Fibroblast of skin of right quadriceps (primary cell): ENCODE measurements around the gene ADAMTS17.

Experiments used
- DNase-seq: peaks from one replicate; pipeline ENCODE4 v3.0.0-alpha.2; 2013

ADAMTS17 gene

GRCh38 chr15:100266166-100266565 lies 75.6 kb downstream of the ADAMTS17 start:
- no peak for DNase-seq

- DNase-seq, result no peak
Observed at GRCh38 chr15:100265641-100266035, 76.1 kb downstream of the ADAMTS17 start.

GRCh38 chr15:100264994-100265640 lies 76.7 kb downstream of the ADAMTS17 start:
- DNase-seq, result no peak

- DNase-seq, result no peak
Observed at GRCh38 chr15:100263721-100264455, 77.9 kb downstream of the ADAMTS17 start.

- DNase-seq, result no peak
Observed at GRCh38 chr15:100263031-100263430, 78.7 kb downstream of the ADAMTS17 start.

DNA sequence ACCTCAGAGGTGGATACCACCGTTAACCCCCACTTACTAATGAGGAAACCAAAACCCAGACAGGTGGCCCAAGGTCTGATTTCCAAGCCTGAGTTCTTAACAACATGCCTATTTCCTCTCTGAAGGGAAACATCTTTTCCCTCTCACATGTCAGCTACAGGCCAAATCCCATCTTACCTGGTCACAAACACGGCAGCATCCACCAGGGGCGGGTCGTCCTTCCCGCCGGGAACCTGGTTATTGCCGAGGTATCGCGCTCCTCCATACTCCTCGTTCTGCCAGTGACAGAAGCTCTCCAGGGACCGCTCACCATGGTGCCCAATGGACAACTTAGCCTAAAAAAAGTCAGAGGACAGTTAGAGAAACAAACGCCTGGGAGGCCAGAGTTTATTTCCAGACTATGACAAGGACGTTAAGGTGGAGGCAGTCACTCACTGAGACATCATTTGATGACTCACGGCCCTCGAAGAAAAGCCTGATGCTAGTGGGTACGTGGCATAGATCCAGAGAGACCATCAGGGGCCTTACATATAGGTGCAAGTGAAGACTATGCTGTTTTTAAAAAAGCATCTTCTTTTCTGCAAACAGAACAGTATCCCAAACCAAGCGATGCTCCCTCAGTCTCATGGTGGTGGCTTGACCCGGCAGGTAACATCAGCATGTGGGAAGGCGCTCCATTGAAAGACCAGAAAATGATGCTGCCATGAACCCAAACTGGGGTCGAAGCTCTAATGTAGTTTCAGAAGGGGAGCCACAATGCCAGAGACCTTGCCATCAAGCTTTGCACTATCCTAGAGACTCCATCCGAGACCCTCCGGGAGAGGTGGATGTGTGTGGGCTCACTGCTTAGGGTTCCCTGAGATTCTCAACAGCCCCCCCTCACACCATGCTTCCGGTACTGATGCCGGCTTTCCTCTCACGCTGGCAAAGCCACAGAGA lies 80.2 kb downstream of the ADAMTS17 start:
- no peak for DNase-seq

DNA sequence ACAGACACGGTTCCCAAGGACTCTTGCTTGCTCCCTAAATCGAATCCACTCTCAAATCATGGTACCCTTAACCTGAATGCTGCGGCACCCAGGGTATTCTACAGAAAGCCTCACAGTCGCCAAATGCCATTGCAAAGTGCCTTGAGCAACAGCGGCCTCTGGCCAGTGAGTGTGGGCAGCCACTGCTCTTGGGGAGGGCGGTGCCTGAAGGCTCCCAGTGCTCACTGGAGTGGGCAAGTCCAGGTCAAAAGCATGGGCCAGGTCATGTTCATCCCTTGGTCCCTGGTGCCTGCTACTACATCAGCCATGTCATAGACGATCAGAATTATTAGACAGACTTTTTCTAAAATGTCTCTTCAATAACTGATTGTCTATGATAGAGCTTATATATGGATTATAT lies 82.5 kb downstream of the ADAMTS17 start:
- DNase-seq, result no peak

GRCh38 chr15:100256970-100257650 lies 84.7 kb downstream of the ADAMTS17 start:
- DNase-seq, result no peak

GRCh38 chr15:100256101-100256969 lies 85.4 kb downstream of the ADAMTS17 start:
- no peak for DNase-seq

GRCh38 chr15:100255644-100256043 lies 86.1 kb downstream of the ADAMTS17 start:
- no peak for DNase-seq

DNA sequence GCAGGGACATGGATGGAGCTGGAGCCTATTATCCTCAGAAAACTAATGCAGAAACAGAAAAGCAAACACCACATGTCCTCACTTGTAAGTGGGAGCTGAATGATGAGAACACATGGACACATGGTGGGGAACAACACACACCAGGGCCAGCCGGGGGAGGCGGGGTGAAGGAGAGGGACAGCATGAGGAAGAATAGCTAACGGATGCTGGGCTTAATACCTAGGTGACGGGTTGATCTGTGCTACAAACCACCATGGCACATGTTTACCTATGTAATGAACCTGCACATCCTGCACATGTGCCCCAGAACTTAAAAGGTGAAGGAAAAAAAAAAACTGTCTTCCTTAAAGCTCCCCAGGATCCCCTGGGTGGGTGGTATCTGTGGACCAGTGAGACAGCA lies 87.1 kb downstream of the ADAMTS17 start:
- DNase-seq, result no peak

DNA sequence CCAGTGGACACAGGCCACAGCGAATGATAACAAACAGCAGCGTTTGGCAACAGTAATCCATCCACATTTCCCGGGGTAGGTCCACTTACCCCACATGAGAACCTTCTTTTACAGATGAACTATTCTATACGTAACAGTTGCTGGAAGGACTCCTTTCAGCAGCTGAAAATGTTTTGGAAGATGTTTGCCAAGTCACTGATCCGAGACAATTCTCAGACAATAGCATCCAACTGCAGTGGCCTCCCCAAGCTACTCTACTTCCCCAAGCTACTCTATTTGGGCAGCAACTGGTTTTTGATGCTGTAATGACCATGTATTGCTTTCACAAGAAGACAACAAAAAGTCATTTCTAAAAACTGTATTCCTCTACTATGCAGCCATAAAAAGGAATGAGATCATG lies 87.5 kb downstream of the ADAMTS17 start:
- DNase-seq, result no peak

- DNase-seq, result no peak
Observed at GRCh38 chr15:100253640-100254039, 88.1 kb downstream of the ADAMTS17 start.

DNA sequence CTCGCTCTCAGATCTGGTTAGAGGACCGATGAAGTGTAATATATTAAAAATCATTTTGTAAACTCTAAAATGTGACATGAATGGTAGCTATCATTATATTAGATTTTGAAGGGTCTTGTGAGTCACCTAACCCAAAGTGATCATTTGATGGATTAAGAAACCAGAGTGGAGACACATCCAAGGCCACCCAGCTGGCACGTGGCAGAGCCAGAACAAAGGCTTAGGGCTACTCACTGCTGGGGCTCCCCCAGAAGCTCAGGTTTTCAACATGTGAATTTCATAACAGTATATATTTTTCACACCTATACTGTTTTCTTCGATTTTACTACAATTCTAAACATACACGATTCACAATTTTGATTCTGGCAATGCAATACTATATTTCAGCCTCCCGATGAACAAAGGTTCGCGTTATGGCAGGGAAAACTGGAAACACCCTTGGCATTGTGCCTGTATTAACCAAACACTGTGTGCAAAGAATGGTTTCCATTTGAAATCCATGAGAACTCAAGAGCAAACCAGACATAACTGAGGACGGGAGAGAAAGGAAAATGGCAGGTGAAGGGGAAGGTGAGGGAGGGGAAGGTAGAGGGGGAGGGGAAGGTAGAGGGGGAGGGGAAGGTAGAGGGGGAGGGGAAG lies 88.9 kb downstream of the ADAMTS17 start:
- DNase-seq, result no peak

GRCh38 chr15:100252359-100252758 lies 89.4 kb downstream of the ADAMTS17 start:
- no peak for DNase-seq

DNA sequence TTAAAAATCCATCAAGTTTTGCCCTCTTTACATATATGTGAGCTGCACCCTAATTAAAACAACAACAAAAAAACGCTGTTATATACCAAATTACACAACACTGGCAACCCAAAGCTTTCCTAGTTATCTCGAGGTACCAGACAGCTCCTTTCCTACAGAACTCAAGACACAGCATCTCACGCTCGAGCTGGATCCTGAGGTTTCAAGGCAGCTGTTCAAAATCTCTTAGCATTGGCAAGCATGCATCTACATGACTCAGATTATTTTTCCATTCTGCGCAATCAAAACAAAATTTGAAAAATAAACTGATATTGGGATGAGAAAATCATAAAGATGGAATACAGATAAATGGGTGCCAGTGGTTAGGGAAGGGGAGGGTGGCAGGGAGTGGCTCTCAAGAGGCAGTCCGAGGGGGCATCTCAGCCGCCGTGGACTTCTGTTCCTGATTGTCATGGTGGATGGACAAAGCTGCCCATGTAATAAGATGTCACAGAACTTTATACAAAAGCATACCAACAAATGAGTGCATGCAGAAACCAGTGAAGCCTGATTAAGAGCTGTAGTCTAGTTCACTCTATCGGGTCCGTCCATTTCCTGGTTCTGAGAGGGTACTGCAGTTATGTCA lies 91.5 kb downstream of the ADAMTS17 start:
- no peak for DNase-seq

- DNase-seq, result no peak
Observed at GRCh38 chr15:100249096-100249815, 92.5 kb downstream of the ADAMTS17 start.

GRCh38 chr15:100248236-100248635 lies 93.5 kb downstream of the ADAMTS17 start:
- DNase-seq, result no peak

- DNase-seq, result no peak
Observed at GRCh38 chr15:100247228-100248225, 94.2 kb downstream of the ADAMTS17 start.
